ENCODE data around the gene DRAXIN. TPM values are rescaled to one million over a fixed set of nuclear protein-coding genes. Genes with fewer than 3 reads are reported as not detected.

Gene DRAXIN
- total and polyA plus RNA-seq, 2 donors (not counting 3 experiments of a cell fraction or from before 2014, with no cell fraction given): 0.44 to 3.2 TPM

- Histone ChIP-seq H2AFZ (ENCODE audit: low read depth, low read length) (no peak overlapping the region), H3K36me3 (ENCODE audit: control insufficient read depth in 2 of 2, extremely low read depth in 1 of 2, insufficient read depth in 2 of 2, low read length in 2 of 2) (no peaks in the 10 kb centered on the region), H3K9me3 (replicated peaks; ENCODE audit: control insufficient read depth, insufficient read depth, low read length) (no peaks in the 10 kb centered on the region), H3K4me1 (ENCODE audit: control insufficient read depth, extremely low read depth, insufficient read depth, low read length) (peaks cover 7% of the 10 kb centered on the region), H3K79me2 (ENCODE audit: control insufficient read depth, insufficient read depth, low read length) (no peaks in the 10 kb centered on the region), H4K20me1 (replicated peaks; ENCODE audit: control insufficient read depth, extremely low read depth, insufficient read depth, low read length) (no peaks in the 10 kb centered on the region), H3K4me3 (replicated peaks in 1 of 3; ENCODE audit: insufficient read depth in 1 of 3, low read depth in 1 of 3, low read length in 3 of 3) (no peak overlapping the region), H3K27me3 (ENCODE audit: control insufficient read depth in 2 of 2, insufficient read depth in 2 of 2, low read length in 2 of 2) (peaks cover 11 to 12% of the 10 kb centered on the region in 2 experiments), H3K9ac (replicated peaks; ENCODE audit: extremely low read depth, insufficient read depth, low read length) (no peak overlapping the region), H3K4me2 (ENCODE audit: insufficient read depth, low read length) (no peak overlapping the region), H3K9me1 (replicated peaks; ENCODE audit: control insufficient read depth, extremely low read depth, insufficient read depth, low read length) (no peaks in the 10 kb centered on the region), H3K27ac (ENCODE audit: insufficient read depth, low read depth, low read length) (no peak overlapping the region)
- no TSS peak for BruUV-seq (replicated peaks)
- dilution Hi-C loops (cut with MboI; ENCODE audit: extremely low pct_ligation_motif_present, low sequenced_read_pairs) (no loop called here), intact Hi-C loops (cut with micrococcal nuclease) (loop anchor here (5.0 kb wide), 2 partner anchors 33 to 298 kb away; partner anchors contain the start of gene MFN2)
- DNase-seq (ENCODE audit: low read depth, low spot score) (no peak), FAIRE-seq (no peak)
- POLR2A ChIA-PET: no interaction called here
- TF ChIP-seq POLR2AphosphoS5 (IDR thresholded peaks at IDR 0.05; ENCODE audit: insufficient read depth, low read depth, low read length) (no peak), CTCF (IDR thresholded peaks at IDR 0.05; ENCODE audit: extremely low read depth in 1 of 2, insufficient read depth in 1 of 2, low read depth in 1 of 2, low read length in 2 of 2) (no peak), MAX (IDR thresholded peaks at IDR 0.05; ENCODE audit: insufficient read depth, insufficient read length) (no peak), JUN (IDR thresholded peaks at IDR 0.05; ENCODE audit: borderline replicate concordance, insufficient read depth, insufficient read length, low read depth) (no peak), FOS (IDR thresholded peaks at IDR 0.05; ENCODE audit: borderline replicate concordance, insufficient read depth, low read length) (no peak), MYC (IDR thresholded peaks at IDR 0.05; ENCODE audit: low read depth, low read length) (no peak), GATA2 (IDR thresholded peaks at IDR 0.05; ENCODE audit: insufficient read depth, insufficient read length, low read depth, low read length) (no peak), EZH2 (IDR thresholded peaks at IDR 0.05; ENCODE audit: borderline replicate concordance, low read depth, low read length, severe bottlenecking) (no peak), POLR2A (IDR thresholded peaks at IDR 0.05; ENCODE audit: low read depth, low read length) (no peak)
- CTCF ChIA-PET: interaction anchor here (0.6 to 3.4 kb wide), 2 partner anchors 20 to 27 kb away, joined by 3 to 17 read pairs; partner anchors contain the start of gene FBXO6
Measured at GRCh38 chr1:11684070-11684469, 7.4 kb upstream of the DRAXIN start.
